Uterus (tissue), 2 donors: ENCODE results near the gene TLE4.

Source experiments
- POLR2A ChIP-seq, 2 donors: fragments of 450-650 bp; IDR thresholded peaks; one replicate each; pipeline ENCODE4 v1.6.1; 2016; ENCODE audit warnings: antibody characterized with exemption in 2 of 2, mild to moderate bottlenecking in 1 of 2, moderate library complexity in 1 of 2
- TF ChIP-seq, protein P1 (sequence below), 4 experiments: fragments of 200-600 bp in 2 of 4; fragments of 450-650 bp in 2 of 4; sonication (generic) in 2 of 4; IDR thresholded peaks; one replicate each; pipeline ENCODE4 v1.5.1; 2016 to 2019; ENCODE audit warnings: antibody characterized with exemption in 4 of 4, mild to moderate bottlenecking in 2 of 4, moderate library complexity in 1 of 4

GRCh38 chr9:79742110-79742721 lies 170.5 kb downstream of the TLE4 start:
- TF ChIP-seq, protein P1, sequence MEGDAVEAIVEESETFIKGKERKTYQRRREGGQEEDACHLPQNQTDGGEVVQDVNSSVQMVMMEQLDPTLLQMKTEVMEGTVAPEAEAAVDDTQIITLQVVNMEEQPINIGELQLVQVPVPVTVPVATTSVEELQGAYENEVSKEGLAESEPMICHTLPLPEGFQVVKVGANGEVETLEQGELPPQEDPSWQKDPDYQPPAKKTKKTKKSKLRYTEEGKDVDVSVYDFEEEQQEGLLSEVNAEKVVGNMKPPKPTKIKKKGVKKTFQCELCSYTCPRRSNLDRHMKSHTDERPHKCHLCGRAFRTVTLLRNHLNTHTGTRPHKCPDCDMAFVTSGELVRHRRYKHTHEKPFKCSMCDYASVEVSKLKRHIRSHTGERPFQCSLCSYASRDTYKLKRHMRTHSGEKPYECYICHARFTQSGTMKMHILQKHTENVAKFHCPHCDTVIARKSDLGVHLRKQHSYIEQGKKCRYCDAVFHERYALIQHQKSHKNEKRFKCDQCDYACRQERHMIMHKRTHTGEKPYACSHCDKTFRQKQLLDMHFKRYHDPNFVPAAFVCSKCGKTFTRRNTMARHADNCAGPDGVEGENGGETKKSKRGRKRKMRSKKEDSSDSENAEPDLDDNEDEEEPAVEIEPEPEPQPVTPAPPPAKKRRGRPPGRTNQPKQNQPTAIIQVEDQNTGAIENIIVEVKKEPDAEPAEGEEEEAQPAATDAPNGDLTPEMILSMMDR (IDR thresholded peaks at IDR 0.05) = no peak
- no peak for TF ChIP-seq POLR2A (IDR thresholded peaks at IDR 0.05)
